ENCODE data around the gene KLK15.

DNA sequence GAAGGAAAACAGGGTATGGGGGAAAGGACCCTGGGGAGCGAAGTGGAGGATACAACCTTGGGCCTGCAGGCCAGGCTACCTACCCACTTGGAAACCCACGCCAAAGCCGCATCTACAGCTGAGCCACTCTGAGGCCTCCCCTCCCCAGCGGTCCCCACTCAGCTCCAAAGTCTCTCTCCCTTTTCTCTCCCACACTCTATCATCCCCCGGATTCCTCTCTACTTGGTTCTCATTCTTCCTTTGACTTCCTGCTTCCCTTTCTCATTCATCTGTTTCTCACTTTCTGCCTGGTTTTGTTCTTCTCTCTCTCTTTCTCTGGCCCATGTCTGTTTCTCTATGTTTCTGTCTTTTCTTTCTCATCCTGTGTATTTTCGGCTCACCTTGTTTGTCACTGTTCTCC is 24.0 kb upstream of the KLK15 start:
- TF ChIP-seq, protein P1, sequence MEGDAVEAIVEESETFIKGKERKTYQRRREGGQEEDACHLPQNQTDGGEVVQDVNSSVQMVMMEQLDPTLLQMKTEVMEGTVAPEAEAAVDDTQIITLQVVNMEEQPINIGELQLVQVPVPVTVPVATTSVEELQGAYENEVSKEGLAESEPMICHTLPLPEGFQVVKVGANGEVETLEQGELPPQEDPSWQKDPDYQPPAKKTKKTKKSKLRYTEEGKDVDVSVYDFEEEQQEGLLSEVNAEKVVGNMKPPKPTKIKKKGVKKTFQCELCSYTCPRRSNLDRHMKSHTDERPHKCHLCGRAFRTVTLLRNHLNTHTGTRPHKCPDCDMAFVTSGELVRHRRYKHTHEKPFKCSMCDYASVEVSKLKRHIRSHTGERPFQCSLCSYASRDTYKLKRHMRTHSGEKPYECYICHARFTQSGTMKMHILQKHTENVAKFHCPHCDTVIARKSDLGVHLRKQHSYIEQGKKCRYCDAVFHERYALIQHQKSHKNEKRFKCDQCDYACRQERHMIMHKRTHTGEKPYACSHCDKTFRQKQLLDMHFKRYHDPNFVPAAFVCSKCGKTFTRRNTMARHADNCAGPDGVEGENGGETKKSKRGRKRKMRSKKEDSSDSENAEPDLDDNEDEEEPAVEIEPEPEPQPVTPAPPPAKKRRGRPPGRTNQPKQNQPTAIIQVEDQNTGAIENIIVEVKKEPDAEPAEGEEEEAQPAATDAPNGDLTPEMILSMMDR (IDR thresholded peaks at IDR 0.05): no peak
- no peak for TF ChIP-seq POLR2A (IDR thresholded peaks at IDR 0.05)

All from gastroesophageal sphincter (tissue), 3 donors.